GM21529 (cell line): ENCODE measurements around the gene MEIS2.

Experiments used
- ATAC-seq: cut with Tn5 transposase; IDR thresholded peaks from one replicate; pipeline ENCODE4 v1.9.1; 2021; ENCODE audit not compliant: unreplicated experiment

MEIS2 gene

DNA sequence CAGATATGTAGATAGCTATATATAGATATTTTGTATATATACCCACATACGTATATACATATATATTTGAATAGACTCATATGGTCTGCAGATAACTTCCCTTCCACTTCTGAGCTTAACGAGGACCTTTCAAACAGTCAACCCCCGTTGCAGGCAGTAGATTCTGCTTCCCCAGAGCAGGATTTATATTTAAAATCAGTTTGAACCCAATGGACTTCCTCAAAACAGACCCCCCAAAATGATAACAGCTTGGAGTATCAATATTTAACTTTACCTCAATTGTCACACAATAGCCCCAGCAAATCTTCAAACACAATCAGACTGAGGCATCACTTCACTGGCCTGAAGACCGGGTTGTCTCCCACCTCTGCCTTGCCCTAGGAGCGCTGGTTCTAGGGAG is 218.3 kb downstream of the MEIS2 start:
- no peak for ATAC-seq

DNA sequence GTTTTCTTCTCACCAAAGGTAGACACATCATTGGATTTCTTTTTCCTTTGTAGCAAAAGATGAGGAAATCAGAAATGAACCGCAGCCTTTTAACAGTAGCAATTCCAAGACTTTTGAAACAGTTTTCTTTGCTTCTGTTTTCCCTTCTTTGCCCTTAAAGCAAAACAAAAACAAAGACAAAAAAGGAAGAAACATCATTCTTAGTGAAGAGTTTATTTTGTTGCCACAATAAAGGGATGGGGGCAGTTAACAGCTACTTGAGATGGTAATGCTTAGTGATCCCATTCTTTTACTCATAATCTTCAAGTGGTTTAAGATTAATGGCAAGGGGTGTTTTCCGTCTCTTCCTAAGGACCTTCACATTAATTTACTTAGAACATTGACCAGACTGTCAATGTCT is 218.8 kb downstream of the MEIS2 start:
- ATAC-seq, result no peak

DNA sequence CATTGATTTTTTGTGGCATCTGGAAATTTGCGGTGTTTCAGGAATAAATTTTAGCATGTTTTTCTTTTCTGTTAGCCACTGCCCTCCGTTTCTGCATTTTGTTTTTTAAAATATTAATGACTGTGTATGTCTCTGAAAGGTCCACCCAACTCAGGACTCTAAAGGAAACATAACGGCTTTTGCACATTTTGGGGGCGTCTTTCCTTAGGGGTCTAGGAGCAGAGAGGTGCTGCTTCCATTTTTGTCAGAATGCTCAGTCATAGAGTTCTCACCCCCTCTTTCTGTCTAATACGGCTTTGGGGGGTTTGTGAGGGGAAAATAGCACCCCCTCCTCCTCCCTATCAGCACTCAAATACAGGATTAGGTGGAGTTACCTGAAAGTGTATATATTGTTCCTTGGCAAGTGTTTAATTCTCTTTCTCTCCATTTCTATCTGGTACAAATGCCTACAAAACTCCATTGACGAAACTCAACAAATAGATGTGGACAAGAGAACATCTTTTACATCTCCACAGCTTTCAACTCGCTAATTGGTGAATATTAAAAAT is 219.4 kb downstream of the MEIS2 start:
- ATAC-seq, result no peak

DNA sequence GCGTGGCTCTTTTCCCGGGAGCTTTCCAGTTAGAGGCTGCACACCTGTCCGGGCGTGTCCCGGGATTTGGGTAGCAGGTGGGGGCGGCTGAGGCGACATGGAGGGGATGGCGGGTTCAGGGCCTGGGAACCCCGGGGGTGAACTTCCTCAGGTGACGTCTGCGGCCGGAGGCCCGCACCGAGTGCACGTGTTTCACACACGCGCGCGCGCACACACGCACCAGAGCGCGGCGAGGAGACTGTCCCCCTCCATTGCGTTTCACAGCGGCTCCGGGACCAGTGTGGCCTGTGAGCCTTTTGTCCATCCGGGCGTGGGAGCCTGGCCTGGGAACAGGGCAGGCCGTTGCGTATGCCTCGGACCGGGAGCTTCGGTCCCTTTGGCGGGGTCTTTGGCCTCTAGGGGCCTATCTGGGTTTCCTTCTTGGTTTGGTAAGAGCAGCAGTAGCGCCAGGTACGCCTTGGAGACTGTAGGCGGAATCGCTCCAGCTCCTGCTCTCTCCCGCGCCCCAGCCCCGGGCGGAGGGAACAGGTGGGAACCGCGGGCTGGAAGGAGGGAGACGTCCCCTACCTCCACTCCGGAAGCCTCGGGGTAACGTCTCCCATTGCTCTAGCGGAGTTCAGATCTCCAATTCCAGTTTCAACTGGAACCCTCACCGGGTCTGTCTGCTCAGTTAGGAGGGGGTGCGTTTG is 220.0 kb downstream of the MEIS2 start:
- ATAC-seq, result no peak

DNA sequence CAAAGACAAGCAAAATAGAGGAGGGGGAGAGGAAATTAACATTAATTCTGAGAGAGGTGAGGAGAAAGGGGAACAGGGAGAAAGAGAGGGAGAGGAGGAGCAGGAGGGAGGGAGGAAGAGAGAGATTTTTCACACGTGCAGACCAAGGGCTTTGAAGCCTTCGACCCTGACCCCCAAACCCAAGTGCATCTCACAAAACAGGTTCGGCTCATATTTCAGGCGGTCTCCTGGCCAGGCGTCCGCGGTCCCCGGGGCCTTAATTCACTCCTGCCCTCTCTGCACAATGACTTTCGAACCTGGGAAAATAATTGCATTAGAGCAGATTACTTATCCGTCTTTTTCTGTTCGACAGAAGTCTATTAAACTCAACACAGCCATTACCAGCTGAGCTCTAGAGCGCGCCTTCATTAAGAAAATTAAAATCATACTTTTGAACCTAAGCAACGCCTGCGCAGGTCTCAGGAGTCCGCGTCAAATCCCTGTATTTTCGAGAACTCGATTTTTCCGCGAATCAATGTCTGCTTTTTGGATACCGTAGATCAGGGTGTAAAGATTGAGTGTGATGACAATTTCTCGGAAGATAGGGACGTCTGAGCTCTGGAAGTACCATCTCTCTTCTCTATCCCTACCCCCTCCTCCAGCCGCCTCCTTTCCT is 220.7 kb downstream of the MEIS2 start:
- ATAC-seq, result no peak

DNA sequence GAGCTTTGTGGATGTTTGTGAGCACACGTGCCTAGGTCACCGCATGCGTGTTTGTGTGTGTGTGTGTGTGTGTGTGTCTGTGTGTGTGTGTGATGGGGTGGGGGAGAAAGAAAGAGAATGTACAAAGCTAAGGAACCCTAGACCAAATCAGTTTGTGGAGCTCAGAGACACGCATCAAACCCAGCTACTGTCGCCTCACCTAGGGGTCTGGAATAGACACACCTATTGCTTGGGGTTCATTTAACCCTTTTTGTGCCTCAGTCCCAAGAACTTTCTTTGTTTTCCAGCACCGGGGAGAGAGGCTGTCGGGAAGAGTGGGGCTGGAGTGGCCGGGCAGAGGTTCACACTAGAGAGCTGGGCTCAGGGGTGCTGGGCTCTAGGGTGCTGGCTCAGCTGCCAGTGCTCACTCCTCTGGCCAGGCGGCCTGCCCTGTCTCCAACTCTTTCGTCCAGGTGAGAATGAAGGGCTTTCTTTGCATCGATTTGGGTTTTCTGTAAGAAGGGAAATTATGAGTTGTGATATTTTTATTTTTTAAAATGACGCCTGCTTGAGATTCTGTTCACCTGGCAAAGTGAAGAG is 221.6 kb downstream of the MEIS2 start:
- no peak for ATAC-seq

DNA sequence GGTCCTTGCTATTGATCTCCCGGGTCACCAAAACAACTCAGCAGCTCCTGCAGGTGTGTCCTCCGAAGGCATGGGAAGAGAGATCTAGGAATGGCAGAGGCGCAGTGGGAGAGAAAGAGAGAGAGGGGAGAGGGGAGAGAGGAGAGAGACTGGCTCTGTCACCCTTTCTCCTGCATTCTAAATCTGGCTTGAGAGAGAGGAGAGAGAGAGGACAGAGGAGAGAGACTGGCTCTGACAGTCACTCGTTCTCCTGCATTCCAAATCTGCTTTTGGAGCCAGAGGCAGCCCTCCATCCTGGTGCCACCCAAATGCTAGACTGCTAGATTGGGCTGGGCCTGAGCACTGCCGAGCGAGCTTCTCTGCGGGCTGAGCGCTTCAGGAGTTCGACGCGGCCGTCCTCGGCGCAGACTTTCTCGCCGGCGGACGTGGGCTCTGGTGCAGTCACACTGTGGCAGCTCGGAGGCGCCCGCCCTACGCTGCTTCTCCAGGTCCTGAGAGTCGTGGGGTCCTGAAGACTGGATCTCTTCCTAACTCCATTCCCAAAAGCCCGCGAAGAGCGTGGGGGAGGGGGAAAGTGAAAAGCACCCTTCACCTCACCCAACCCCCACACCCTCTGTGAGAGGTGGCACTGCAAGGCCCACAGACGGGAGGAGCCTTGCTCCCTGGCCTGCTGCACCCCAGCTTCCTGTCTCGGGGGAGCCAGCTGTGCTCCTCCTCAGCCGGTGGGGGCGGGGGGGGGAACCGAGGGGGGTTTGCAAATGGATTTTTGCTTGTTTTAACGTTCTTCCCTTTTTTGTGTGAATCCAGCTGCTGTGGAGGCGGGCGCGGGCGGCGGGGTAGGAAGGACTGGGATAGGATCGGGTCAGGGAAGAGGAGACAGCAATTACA is 222.3 kb downstream of the MEIS2 start:
- ATAC-seq, result no peak

DNA sequence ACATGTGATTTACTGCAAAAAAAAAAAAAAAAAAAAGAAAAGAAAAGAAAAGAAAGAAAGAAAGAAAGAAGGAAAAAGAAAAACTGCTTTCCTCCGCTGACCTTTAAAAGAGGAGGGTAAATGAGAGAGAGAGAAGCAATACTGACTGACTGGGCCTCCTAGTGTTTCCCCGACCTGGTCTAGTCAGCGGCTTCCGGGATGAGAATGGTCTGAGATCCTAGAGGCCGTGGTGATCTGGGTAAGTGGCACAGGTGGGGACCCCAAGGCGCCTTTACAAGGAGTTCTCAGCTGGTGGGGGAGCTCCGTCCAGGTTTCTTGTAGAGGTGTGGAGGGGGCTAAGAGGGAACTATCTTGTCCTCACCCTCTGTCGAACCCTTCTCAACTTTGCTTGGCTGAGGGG is 223.1 kb downstream of the MEIS2 start:
- ATAC-seq, result no peak

DNA sequence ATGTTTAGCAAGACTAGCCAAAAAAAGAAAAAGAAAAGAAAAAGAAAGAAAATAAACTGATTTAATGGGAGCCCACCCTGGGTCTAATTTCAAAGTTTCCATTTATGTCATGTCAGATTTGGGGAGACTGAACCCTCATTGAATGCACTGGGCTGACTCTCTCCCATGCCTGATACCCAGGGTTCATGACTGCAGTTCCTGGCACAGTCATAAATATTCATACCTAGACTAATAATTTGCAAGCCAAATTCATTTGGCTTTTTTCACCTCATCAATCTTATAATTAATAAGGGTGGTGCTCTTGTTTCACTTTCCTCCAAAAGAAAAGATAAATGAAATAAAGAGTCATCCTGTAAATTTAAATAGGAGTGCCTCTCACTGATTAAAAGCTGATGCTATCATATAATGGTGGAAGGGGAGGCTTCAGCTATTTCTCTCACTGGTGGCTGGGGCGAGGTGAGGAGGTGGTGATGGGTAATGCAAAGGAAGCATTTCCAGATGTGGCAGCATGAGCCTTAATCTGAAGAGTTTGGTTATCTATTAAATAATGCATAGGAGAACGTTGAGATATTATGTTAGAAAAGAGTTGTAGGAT is 224.5 kb downstream of the MEIS2 start:
- ATAC-seq, result no peak

DNA sequence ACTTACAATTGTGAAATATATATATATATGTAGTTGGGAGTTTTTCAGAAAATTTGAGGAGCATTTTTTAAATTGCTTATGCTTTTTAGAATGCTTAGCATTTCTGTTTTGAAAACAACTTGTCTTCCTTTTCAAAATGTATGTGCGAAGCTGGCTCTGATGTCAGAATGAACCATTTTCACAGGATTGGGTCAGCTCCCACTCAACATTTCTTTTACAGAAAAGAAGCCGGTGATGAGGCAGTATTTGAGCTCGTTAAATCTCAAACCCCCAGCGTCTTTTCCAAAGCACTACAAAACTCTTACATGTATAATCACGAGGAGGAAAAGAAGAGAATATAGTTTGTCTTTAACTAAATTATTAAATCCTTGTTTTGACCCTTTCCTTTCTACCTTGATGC is 225.4 kb downstream of the MEIS2 start:
- ATAC-seq, result no peak

DNA sequence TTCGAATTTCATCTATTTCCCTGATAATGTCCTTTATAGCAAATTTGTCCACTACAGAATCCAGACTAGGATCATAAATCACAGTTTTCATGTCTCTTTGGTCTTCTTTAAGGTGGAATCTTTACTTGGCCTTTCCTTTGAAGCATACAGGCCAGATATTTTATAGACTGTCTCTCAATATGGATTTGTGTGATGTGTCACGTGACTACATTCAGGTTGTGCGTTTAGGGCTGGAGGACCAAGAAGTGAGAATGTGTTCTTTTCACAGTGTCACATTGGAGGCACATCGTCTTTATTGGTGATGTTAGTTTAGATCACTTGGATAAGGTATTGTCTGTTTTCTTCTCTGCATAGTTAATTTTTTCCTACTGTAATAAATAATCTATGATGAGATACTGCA is 232.9 kb downstream of the MEIS2 start:
- no peak for ATAC-seq

DNA sequence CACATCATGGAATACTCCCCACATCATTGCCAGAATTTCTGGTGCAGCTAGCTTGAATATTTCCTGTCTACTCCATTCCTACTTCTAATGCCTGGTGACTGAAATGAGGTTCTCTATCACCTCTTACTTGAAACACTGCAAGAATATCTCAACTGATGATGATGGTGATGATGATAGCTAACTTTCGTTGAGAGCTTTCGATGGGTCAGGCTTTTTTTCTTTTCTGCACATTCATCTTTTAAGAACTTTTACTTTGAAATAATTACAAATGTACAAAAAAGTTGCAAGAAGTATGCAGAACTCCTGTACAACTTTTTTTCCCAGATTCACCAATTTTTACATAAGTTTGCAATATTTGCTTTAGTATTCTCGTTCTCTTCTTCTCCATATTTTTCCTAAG is 233.5 kb downstream of the MEIS2 start:
- no peak for ATAC-seq

DNA sequence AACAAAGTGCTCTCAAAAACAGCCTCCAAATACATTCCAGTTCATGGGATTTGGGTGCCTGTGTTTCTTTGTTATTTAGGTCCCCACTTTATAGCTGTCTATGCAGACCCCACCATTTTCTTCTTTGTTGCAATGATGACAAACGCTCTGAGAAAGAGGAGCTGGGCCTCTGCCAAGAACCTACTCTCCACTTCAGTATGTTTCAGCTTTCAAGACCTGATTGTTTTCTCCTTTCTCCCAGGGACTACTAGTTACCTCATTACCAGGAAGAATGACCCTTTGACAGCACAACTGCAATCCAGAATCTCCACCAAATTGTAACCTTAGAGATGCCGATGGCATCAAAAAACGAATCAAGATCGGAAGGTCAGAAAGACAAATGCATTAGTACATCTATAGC is 236.8 kb downstream of the MEIS2 start:
- no peak for ATAC-seq

DNA sequence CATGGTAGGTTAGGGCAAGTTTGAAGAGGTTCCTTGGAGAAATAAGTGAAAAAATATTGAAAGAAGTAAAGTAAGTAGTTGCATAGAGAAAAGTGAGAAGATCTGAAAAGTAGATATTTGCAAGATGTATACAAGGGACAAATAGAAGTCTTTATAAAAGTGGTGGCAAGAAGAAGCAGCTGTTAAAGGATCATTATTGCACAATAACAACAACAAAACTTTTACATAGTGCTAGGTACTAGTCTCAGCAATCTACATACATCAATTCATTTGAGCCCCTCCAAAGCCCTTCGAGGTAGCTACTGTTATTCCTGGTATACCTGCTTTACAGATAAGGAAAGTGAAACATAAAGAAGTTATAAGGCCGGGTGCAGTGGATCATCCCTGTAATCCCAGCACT is 239.6 kb downstream of the MEIS2 start:
- no peak for ATAC-seq

DNA sequence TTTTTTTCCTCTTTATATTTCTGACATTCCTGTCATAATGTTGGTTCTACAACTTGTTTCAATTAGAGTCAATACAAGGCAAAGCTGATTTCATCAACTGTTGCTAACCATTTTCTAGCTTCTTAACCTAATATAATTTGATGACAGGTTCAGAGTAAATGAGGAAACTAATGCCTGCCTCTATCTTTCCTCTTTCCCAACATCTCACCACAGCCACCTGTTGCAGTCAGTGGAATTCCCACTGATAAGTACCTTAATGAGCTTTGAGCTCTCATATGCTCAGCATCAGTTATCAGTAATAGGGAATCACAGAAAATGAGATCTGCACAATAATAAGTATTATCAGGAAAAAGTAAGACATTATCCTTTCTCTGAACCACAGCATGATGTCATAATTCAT is 241.9 kb downstream of the MEIS2 start:
- no peak for ATAC-seq

DNA sequence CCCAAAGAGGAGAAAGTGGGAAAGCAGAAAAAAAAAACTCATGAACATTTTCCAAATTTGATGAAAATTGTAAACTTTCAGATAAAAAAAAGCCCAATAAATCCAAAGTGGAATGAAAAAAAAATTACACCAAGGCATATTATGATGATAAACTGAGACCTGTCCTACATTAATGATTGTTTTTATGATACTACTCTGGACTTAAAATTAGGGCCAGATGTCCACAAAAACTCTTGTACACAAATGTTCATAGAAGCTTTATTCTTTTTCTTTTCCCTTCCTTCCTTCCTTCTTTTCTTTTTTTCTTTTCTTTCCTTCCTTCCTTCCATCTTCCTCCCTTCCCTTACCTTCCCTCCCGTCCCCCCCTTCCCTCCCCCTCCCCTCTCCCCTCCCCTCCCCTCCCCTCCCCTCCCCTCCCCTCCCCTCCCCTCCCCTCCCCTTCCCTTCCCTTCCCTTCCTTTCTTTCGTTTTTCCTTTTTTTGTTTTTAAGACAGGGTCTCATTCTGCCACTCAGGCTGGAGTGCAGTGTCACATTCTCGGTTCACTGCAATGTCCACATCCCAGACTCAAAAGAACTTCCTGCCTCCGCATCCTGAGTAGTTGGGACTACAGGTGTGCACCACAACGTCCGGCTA is 243.9 kb downstream of the MEIS2 start:
- ATAC-seq, result no peak

DNA sequence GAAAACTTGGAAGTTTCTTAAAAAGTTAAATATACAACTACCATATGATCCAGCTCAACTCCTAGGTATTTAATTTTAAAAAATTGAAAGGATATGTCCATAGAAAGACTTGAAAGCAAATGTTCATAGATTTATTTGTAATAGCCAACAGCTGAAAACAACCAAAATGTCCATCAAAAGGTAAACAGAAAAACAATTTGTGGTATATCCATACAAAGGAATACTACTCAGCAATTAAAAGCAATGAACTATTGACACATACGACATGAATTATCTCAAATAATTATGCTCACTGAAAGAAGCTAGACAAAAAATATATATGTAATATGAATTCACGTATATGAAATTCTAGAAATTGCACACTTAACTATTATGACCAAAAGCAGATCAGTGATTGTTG is 249.5 kb downstream of the MEIS2 start:
- no peak for ATAC-seq

DNA sequence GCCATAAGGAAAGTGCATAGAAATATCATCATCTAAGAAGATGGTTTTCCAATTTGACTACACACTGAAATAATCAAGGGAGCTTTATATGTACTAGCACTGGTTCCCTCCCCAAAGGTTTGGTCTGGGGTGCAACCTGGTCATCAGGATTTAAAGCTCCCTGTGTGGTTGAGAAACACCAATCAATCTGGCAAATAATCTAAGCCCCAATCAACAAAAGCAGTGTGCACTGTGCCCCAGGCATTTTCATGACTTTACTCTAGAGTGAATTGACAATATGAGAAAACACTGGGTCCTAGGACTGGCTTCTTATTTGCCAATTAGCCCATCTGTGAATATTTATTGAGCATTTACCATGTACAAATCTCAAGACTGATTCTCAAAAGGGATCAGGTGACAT is 255.1 kb downstream of the MEIS2 start:
- ATAC-seq, result no peak

DNA sequence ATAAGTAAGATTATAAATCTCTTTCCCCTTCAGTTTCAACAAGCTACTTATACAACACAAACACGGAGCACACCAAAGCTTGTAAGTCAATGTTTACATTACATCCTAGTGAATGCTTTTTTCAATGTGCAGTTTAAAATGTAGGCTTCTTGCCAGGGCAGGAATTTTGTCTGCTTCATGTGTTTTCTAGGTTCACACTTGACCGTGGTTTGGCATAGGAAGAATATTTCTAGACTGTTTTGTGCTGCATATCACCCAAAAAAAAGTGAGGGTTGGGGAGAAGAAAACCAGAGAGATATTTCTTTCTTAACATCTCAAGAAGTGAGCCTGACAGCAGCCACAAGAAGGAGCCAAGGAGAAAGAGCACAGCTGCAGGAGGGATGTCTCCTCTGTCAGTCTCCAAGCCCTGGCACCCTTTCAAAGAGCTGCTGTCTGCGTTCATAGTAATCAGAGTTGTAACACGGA is 255.8 kb downstream of the MEIS2 start:
- ATAC-seq, result no peak

DNA sequence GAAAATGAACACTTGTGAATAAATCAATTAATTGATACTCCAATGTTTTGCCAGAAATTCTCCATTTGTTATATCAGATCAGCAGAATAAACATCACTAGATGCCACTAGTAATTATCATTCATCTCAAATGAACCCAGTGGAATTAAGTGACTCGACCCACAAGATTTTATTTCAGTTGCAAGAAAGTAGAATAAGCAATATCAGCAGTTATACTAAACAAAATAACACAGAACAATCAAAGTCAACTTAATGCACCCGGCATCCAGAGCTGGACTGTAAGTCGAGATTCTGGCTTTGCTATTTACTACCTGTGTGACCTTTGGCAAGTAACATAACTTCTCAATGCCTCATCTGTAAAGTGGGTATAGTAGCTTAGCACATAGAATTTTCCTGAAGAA is 256.5 kb downstream of the MEIS2 start:
- no peak for ATAC-seq
